KOPT-K1 (cell line): Measurements from ENCODE around the gene CETP.
"Not testable (repeated sequence)": the region's sequence is repeated elsewhere in the genome, so short reads cannot be mapped to it uniquely, and the experiment has no call there.

Experiments used
- H3K27ac ChIP-seq: fragments of 200-600 bp; sonication (generic); 2 replicates; pipeline ENCODE4 v1.5.1; 2016; ENCODE audit warnings: antibody characterized with exemption, mild to moderate bottlenecking, low read depth, low read length; ENCODE audit not compliant: poor library complexity, severe bottlenecking
- H3K36me3 ChIP-seq: fragments of 200-600 bp; sonication (generic); 2 replicates; pipeline ENCODE4 v1.5.1; 2017; ENCODE audit warnings: antibody characterized with exemption, mild to moderate bottlenecking, low read length, moderate library complexity; ENCODE audit not compliant: insufficient read depth
- H3K9me3 ChIP-seq: fragments of 200-600 bp; sonication (generic); 2 replicates; pipeline ENCODE4 v1.5.1; 2017; ENCODE audit warnings: antibody characterized with exemption, low read length, mild to moderate bottlenecking; ENCODE audit not compliant: insufficient read depth, poor library complexity, severe bottlenecking

CETP gene

GRCh38 chr16:56964243-56965148 lies 2.7 kb downstream of the CETP start:
- no peaks in the 10 kb centered on the region for H3K9me3 ChIP-seq
- peak overlapping the region; percentile 34 for H3K27ac ChIP-seq
- H3K36me3 ChIP-seq: no peaks in the 10 kb centered on the region

- no peaks in the 10 kb centered on the region for H3K36me3 ChIP-seq
- no peaks in the 10 kb centered on the region for H3K9me3 ChIP-seq
- peak overlapping the region; percentile 49 for H3K27ac ChIP-seq
Observed at GRCh38 chr16:56965149-56966092, 3.7 kb downstream of the CETP start.

- H3K36me3 ChIP-seq: no peaks in the 10 kb centered on the region
- no peaks in the 10 kb centered on the region for H3K9me3 ChIP-seq
- H3K27ac ChIP-seq: peak overlapping the region; percentile 49
Observed at GRCh38 chr16:56966093-56966475, 4.3 kb downstream of the CETP start.

DNA sequence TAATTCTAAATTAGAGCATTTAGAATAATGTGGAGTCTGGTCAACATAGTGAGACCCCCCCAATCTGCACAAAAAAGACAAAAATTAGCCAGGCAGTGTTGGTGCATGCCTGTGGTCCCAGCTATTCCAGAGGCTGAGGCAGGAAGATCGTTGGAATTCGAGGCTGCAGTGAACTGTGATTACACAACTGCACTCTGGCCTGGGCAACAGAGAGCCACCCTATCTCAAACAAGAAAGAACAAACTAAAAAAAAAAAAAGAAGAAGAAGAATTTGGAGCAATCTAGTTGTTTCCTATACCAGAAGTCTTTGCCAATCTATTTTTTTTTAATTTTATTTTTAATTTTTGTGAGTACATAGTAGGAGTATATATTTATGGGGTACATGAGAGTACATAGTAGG lies 6.0 kb downstream of the CETP start:
- Histone ChIP-seq H3K36me3 (no peaks in the 10 kb centered on the region), H3K9me3 (no peaks in the 10 kb centered on the region), H3K27ac (no peak overlapping the region)

GRCh38 chr16:56969769-56970168 lies 8.0 kb downstream of the CETP start:
- H3K36me3 ChIP-seq: no peaks in the 10 kb centered on the region
- H3K27ac ChIP-seq: no peak overlapping the region
- no peaks in the 10 kb centered on the region for H3K9me3 ChIP-seq

DNA sequence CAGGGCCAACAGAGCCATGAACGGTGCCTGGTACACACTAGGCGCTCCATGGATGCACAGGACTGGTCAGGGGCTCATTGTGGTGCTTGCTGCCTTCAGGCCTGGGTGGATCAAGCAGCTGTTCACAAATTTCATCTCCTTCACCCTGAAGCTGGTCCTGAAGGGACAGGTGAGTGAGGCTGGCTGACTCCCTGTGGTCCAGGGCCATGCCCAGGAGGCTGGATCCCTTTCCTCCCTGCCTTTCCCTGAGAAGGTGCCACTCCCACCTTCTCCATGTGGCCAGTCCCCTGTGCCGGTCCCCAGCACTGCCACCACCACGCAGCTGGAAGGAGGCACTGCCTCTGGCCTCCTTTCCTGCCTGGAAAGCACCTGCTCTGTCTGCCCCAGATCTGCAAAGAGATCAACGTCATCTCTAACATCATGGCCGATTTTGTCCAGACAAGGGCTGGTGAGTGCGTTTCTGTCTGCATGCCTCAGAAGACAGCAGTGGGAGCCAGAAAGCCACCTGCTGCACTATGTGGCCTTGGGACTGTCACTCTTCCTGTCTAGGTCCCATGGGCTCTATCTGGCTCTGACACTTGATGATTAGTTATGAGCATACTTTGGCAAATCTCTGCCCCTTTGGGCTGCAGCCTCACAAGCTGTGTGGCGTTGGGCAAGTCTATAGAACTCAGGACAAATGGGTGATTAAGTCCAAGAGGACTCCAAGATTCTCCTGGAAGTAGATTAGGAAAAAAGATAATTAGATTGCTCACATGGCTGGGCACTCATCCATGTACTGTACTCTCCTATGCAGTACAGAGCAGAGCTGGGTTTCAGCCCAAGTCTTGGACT lies 9.4 kb downstream of the CETP start:
- Histone ChIP-seq H3K36me3 (no peaks in the 10 kb centered on the region), H3K27ac (no peak overlapping the region), H3K9me3 (no peaks in the 10 kb centered on the region)

DNA sequence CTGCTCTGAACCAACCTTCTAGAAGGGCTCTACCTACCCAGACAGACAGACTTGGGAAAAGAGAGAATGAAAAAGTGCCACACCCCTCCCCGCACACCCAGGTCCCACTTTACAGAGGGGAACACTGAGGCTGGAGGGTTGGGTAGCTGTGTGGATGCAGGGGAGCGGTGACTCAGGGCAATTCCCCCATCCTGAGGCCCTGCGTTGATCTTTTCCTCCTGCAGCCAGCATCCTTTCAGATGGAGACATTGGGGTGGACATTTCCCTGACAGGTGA lies 10.0 kb downstream of the CETP start:
- Histone ChIP-seq H3K9me3 (no peaks in the 10 kb centered on the region), H3K27ac (no peak overlapping the region), H3K36me3 (no peaks in the 10 kb centered on the region)

DNA sequence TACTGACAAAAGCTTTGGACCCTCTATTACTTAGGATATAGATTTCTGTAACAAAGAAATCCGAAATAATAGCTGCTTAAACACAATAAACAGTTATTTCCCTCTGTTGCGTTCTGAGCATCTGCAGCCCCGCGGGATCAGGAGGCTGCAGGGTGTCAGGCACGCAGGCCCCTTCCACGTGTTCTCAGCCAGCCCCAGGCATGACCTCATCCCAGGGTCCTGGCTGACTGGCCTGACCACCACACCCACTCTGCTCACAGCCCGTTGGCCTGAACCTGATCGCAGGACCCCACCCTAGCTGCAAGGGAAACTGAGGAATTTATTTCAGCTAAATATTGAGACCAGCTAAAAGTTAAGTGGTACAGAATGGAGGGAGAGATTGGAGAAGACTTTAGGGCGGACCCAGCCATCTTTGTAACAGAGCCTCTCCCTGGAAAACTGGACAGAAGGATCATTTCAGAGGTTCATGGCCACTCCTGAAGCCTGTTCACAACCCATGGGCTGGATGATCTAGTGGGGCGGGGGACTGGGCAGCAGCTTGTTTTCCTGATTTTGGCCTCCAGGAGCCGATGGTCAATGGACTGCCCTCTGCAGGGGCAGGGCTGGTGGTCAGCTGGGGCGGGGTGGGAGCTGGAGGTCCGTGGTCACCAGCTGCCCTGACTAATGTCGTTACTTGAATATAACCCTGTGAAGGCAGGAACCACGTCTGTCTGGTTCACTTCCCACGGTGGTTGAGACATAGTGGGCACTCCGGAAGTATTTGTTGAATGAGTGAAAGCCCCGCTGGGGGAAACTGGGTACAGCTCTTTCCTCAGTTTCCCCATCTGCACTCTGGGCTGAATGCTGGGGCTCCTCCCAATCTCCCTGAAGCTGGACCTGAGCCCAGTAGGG lies 10.9 kb downstream of the CETP start:
- H3K36me3 ChIP-seq: no peaks in the 10 kb centered on the region
- H3K27ac ChIP-seq: no peak overlapping the region
- H3K9me3 ChIP-seq: no peaks in the 10 kb centered on the region

DNA sequence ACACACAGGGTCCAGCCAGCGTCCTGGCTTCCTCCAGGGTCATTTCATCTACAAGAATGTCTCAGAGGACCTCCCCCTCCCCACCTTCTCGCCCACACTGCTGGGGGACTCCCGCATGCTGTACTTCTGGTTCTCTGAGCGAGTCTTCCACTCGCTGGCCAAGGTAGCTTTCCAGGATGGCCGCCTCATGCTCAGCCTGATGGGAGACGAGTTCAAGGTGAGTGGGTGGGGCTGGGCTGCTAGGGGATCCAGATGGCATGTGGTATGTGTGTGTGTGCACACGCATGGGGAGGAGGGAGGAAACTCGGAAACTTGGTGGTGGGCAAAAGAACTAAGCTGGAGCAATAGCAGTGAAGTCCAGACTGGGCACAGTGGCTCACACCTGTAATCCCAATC lies 11.5 kb downstream of the CETP start:
- H3K9me3 ChIP-seq: no peaks in the 10 kb centered on the region
- no peaks in the 10 kb centered on the region for H3K36me3 ChIP-seq
- no peak overlapping the region for H3K27ac ChIP-seq

DNA sequence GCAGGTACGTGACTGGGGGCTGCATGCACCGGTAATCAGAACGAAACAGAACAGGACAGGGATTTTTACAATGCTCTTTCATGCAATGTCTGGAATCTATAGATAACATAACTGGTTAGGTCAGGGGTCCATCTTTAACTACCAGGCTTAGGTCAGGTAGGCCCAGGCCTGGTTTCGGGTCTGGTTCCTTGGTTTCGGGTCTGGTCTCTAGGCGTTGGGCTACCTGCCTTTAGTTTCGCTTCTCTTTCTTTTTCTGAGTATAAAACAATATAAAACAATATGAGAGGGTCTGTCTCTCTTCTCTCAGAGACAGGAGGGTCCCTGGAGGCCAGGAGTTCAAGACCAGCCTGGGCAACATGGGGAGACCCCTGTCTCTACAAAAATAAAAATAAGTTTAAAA lies 12.1 kb downstream of the CETP start:
- not testable (repeated sequence) for H3K9me3 ChIP-seq, H3K27ac ChIP-seq, H3K36me3 ChIP-seq

DNA sequence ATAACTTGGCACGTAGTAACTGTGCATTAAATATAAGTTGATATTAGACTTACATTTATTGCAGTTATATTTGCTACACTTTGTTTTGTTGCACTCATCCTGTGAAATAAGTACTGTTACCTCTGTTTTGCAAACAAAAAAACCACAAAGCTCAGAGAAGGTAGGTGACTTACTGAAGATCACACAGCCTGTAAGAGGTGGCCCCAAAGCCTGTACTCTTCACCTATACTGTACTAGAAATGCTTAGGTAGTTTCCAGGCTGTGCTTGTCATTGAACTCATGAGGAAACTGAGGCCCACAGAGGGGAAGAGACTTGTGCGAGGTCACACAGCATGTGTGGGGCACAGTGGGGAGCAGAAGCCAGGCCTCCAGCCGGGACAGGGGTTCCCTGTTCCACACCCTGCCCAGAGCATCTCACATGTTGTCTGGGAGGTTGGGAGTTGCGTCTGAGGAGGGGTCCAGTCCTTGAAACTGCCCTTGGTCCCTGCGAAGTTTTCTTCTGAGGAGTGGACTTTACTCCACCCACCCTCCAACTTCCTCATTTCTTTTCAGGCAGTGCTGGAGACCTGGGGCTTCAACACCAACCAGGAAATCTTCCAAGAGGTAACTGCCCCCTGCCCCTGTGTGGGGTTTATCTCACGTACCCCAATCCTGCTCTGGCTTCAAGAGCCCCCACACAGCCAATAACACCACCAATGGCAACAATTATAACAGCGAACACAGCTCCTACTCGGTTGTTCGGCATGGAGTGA lies 13.0 kb downstream of the CETP start:
- no peak overlapping the region for H3K27ac ChIP-seq
- H3K9me3 ChIP-seq: no peaks in the 10 kb centered on the region

DNA sequence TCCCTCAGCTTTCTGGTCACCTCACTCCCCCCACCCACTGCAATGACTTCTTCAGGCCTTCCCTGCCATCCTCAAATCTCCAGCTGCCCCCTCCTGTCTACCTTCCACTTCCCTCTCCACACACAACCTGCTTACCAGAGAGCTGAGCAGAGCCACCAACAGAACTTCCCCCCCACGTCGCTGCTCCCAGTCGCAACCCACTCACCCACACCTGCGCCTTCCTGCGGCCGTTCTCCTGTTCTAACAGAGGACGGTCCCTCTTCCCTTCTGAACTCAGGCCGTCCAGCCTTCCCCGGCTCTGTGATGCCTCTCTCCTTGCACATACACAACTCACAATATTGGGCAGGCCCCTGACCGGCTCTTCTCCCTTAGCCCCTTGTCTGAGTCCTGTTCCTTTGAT lies 14.0 kb downstream of the CETP start:
- Histone ChIP-seq H3K9me3 (no peaks in the 10 kb centered on the region), H3K27ac (no peak overlapping the region), H3K36me3 (no peaks in the 10 kb centered on the region)

More for the DNA sequence above, 13.0 kb downstream of the CETP start:
- no peaks in the 10 kb centered on the region for H3K36me3 ChIP-seq

- no peaks in the 10 kb centered on the region for H3K9me3 ChIP-seq
- H3K27ac ChIP-seq: no peak overlapping the region
- no peaks in the 10 kb centered on the region for H3K36me3 ChIP-seq
Observed at GRCh38 chr16:56977216-56977615, 15.5 kb downstream of the CETP start.
